HG03139 (cell line): Measurements from ENCODE around the gene RPRML.

Experiments used
- ATAC-seq: cut with Tn5 transposase; IDR thresholded peaks from one replicate; pipeline ENCODE4 v1.9.1; 2021; ENCODE audit not compliant: unreplicated experiment

Gene RPRML

GRCh38 chr17:46947216-46947615, 31.8 kb downstream of the RPRML start:
- ATAC-seq = no peak

DNA sequence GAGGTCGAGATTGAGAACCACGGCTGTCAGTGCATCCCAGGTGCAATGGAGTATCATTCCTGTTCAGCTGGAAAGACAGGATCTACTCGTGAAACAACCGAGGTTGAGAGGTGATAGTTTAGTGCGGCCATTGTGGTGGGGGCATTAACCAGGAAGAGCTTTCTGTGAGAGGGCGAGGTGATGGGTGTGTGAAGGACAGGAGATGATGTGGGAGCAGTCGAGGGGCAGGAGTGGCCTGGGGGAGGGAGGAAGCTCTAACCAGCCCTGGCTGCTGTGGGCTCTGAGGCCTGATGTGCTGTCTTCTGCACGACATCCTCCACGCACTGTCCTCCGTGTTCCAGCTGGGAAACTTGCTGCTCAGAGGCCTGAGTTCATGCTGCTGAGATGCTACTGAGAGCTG, 34.1 kb downstream of the RPRML start:
- ATAC-seq = no peak

DNA sequence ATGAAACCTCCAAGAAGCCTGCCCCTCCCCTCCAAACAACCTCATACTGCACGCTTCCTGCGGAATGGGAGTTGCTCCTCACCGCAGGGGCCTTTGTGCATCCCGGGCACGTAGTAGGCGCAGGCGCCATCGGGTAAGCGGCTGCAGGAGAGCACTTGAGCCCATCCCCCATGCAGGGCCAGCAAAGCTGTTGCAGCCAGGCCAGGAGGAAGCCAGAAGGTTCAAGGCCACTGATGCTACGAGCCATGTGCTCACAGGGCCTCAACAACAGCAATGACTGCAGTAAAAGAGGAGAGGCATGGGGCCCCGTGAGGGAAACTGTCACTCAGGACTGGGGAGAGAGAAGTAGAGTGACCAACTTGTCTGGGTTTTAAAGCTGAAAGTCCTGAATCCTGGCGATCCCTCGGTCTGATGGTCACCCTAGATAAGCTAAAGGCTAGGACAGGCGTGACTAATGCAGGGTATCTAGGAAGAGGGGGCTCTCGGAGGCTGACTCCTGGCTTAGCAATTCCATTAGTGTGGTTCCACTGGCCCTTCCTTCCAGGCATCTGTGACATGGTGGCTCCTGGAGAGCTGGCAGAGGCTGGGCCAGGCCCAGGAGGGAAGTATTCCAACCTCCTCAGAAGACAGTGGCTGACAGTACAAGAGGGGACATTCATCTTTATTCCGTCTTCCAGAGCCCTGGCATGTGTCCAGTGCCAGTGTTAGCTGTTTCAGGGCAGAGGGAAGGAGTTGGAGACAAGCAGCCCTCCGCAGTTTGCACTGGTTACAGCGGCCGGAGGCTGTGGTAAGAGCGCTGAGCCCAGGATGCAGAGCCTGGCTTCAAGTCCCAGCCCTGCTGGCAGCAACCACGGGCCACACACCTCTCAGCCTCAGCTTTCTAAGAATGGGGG, 35.3 kb downstream of the RPRML start:
- ATAC-seq = no peak

DNA sequence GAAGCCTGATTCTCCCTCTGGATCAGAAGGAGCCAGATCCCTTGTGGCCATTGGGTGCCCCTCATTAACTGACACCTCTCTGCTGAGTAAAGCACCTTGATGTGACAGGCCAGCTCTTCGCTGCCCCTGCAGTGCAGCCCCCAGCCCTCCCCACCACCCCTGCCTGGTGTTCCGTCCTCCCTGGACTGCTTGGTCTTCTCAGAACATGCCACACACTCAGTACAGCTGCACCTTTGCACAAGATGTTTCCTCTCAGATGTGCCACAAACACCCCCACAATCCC, 35.9 kb downstream of the RPRML start:
- ATAC-seq = no peak

DNA sequence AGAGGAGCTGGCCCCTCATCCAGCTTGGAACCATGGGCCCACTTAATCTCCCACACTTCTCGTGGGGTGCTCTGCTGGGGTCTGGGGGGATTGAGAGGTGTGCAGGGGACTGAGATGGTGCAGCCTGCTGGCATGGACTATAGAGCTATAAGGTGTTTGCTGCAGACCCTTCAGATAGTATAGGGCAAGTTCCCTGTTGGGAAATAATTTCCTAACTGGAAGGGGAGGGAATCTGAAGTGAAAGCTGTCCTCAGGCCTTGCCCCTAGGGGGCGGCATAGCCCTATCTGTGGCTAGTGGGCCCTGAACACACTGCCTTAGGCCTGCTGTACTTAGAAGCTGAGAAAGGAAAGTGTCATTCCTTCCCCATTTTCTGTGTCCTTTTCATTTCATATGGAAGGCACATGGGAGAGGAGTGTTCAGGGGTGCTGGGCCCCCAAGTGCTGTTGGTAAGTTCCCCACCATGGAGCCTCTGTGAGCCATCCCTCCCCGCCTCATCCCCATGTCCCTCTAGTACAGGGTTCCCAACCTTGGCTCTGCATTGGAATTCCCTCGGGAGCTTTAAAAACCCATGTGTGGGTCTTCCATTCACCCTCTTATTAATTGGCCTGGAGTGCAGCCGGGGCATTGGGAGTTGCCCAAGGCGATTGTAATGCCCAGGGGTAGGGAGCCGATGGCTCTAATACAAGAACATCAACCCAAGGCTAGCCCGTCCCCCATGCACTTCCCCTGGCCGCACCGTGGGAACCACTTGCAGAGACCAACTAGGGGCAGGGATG, 36.4 kb downstream of the RPRML start:
- no peak for ATAC-seq

- no peak for ATAC-seq
Measured at GRCh38 chr17:46940692-46941404, 38.2 kb downstream of the RPRML start.

- ATAC-seq = no peak
Measured at GRCh38 chr17:46935658-46936266, 43.3 kb downstream of the RPRML start.

GRCh38 chr17:46931596-46931995, 47.5 kb downstream of the RPRML start:
- ATAC-seq = no peak

GRCh38 chr17:46930051-46930450, 49.0 kb downstream of the RPRML start:
- ATAC-seq = no peak

DNA sequence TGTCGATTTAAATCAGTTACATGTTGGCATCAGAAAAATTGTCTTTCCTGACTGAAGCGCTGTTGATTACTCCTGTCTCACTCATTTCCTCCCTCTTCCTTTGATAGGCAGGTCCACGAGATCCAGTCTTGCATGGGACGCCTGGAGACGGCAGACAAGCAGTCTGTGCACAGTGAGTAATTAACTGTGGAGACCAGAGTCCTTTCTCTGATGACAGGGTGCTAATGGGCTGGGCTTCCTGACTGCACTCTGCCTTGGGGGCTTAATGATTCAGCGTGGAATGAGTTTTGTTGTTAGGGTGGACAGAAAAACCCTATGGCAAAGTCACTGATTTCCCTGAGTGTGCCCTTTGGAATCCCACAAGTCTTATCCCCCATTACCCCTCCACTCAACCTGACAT, 49.6 kb downstream of the RPRML start:
- ATAC-seq = no peak

DNA sequence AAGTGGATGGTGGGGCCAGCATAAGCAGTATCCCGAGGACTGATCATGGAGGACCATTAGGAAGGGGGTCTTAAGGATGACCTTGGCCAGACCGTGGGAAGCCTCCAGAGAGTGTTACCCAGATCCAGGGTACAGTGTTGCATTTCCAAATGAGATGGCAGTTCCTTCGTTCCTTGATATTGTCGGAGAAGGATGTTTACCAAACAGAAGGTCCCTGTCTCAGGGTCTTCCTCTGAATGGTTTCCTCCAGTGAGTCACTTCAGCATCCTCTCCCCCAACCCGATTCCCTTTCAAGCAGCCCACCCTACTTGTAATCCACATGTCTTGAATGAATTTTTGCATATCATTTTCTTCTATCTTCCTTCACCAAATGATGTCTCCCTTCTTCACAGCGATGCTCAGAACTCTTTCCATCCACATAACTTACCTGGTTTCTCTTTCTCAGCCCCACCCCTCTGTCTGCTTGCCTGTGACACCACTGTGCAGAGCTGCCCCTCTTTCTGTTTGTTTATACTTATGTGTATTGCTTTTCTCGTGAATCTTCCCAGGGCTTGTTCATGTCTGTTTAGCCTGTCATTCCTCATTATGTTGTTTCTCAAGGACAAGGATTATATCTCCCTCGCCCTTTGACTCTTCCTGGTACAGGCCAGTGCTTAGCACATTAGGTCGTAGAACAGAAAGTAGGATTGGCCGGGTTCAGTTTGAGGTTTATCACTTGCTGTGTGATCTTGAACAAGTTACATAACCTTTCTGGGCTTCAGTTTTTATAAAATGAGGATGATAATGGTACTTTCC, 50.4 kb downstream of the RPRML start:
- ATAC-seq = no peak
